HS-27A (cell line): ENCODE measurements around the gene DOCK11.

Source experiments
- DNase-seq: peaks from one replicate; pipeline ENCODE4 v3.0.0-alpha.2; 2012; ENCODE audit warnings: low read depth, missing footprints

The DOCK11 gene

DNA sequence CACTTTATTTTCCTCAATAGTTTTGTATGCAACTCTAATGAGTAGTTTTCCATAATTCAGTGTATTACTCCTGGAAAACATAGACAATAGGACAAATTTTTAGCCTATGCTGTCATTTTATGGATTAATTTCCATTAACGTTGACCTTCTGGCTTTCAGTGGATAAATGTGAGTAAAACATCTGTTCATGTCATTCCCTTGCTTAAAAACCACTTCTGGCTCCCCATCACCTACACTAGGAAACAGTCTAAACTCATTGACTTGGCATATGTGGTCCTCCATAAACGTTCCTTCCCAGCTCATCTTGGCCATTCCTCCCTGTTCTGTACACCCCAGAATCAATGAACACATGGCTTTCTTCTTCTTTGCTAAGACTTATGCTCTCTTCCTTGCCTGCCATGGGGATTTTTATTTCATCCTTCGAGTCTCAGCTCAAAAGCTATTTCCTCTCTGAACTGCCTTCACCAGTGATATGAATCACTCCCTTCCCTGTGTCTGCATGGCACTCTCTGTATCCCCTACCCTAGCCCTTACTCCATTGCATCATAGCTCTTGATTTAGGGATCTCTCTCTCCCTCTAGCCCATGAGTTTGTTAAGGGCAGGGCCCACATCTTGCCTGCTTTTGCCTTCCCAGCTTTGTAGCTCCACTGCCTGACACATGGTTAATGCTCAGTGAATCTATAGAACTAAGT, 34.8 kb downstream of the DOCK11 start:
- no peak for DNase-seq

DNA sequence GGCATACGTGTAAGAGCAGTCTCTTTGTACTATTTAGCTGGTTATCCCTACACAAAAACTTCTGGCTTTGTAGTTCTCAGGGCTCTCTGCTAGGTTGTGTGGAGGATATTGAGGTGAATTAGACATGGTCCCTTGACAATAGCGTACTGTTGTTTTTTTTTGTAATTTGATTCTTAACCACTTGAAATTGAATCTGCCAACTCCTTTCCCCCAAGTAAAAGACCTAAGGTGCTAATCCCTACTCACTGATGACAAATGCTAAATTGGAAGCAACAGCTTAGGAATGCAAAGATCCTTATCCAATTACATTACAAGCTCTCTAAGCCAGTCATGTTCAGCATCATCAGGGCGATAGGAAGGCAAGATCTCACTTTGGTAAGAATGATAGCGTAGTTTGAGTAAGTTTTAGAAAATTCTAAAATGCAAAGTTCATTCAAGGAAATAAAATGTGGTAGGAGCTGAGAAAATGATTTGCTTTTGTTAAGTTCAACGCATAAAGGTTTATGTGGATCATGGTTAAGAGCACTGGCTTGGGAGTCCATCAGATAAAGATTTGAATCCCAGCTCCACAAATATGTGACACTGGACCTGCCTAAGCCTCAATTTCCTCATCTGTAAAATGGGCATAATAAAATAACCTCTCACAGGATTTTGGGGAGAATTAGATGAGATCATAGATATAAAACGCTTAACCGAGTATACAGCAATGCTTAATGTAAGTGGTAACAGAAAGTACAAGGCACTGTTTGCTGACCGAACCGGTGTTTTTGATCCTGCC, 39.3 kb downstream of the DOCK11 start:
- no peak for DNase-seq

DNA sequence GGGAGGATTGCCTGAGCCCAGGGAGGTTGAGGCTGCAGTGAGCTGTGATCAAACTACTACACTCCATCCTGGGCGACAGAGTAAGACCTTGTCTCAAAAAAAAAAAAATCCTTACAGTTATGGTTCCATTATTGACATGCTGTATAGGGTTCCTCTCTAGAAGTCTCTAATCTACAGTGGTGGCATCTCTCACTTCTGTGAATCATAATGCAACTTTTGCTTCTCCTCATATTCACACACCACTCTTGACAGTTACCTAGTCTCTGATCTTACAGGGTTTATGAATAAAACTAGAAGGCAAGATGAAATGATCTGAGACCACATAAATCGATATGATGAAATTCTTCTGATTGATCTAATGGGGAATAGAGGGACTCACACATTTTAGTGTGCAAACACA, 40.6 kb downstream of the DOCK11 start:
- no peak for DNase-seq

DNA sequence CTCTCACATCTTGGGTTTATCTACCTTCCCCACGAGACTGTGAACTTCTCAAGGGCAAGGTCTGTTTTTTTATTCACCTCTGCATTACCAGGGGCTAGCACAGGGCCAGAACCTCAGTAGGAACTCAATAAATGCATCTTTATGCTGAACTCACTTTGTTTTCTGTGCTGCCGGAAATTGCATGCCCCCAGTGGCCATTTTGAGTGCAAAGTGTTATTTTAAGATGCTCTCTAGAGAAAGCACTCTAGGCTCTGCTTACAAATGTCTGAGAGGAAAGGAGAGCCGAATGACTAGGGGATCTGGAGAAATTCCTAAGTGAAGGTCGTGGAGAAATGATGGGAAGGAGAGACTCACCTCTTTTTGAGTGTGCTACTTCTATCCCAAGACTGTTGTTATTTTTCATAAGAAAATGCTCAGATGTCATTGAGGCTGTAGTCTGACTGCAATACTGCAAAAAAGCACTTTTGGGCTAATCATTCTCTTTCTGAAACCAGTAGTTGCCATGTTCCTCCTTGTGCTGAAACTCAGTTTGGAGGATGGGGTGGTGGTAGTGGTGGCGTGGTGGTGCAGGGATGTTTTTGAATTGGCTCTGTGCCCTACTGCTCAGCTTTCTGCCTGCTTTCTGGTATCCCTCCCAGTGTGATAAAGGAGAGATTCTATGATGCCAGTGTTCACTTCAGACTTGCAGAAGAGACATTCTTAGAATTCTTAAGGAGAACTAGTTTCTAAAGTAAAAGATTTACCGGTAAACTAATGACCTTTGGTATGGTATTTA, 41.3 kb downstream of the DOCK11 start:
- no peak for DNase-seq

DNA sequence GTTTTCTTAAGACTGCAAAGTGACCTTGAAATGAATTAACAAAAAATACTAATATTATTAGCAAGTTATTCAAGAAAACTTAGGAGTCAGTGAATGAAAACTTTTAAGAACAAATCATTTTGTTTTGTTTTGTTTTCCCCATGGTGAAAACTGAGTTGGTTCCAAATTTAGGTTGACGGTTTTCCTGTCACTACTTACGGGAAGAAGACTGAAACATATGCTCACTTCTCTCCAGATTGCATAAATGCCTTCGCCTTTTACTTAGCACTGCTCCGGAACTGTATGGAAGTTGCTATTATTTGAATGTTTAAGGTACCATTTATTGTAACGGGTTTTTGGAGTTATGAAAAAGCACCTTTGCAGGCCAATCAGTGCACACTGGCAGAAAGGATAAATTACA, 42.8 kb downstream of the DOCK11 start:
- no peak for DNase-seq

DNA sequence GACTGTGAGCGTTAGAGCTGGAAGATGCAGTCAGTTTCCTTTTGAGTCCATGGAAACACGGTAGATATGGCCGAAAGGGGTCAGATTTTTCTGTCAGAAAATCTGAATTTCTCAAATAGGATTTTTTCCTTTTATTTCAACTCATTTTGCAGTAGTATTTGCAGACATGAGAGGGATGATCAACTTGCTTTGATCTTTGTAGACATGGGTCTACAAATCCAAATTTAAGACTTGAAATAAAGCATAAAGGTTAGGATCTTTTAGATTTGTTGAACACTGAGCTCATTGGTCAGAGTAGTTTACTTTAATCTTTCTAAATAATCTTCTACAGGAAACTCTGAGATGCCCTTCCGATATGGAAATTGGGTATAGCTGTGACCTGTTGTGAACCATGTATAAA, 44.7 kb downstream of the DOCK11 start:
- DNase-seq: no peak

DNA sequence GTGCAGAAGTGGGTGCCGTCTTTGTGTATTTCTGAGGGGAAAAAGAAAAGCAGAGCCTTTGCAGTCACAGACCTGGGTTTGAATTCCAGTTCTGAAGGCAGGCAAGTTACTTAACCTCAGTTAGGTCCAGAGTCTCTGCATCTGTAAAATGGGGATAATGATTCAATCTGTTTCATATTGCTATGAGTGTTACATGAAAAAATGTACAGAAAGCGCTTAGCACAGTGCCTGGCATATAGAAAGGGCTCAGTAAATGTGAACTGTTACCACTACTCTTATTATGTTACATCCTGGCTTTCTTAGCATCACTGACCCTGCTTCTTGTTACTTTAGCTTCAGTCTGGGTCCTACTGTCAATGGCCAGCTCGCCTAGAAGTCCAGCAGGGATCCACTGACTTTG, 45.9 kb downstream of the DOCK11 start:
- DNase-seq: no peak

DNA sequence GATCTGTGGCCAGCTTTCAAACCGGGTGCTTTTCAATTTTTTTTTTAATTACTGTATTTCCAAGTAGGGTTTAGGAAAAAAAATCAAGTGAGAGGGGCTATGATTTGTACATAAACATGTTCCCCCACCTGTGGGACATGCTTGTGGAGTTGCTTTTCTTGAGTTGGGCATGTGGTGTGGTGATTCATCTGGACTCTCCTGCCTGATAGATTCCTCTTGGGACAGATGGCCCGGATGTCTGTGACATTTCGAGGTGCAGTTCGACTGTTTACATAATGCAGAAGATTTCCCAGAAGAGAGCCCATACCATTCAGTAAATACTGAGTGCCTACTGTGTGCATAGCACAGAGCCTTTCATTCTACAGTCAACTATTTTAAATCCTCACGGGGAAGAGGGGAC, 49.9 kb downstream of the DOCK11 start:
- DNase-seq: no peak

DNA sequence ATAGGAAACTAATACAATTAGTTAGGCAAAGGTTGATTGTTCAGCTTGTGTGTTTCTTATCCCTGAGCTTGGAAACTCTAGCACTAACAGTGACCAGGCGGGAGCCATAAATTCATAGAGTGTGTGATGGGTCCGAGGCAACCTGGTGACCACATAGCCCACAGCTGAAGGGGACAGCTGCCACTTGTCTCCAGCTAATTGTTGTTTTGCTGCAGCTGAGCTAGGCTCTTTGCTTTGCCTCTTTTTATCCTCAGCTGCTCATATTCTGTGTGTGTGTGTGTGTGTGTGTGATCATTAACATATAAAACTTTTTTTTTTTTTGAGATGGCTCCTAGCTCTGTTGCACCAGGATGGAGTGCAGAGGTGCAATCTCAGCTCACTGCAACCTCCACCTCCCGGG, 53.2 kb downstream of the DOCK11 start:
- no peak for DNase-seq

DNA sequence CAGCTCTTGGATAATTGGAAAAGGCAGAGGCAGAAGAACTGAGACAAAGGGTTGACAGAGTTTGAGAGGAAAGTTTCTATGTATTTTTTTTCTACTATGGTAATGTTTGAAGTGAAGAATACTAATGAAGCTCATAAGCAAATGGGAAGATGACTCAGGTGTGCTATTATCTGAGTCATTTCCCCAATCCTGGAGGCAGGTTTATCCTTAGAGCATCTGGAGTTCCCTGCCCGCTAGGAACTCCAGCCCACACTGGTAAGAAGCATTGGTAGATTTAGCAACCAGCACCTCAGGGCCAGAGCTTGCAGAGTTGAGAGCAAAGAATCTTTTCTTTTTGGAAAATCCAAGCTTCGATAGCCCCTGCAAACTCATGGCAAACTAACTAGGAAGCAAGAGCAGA, 55.2 kb downstream of the DOCK11 start:
- DNase-seq: no peak

DNA sequence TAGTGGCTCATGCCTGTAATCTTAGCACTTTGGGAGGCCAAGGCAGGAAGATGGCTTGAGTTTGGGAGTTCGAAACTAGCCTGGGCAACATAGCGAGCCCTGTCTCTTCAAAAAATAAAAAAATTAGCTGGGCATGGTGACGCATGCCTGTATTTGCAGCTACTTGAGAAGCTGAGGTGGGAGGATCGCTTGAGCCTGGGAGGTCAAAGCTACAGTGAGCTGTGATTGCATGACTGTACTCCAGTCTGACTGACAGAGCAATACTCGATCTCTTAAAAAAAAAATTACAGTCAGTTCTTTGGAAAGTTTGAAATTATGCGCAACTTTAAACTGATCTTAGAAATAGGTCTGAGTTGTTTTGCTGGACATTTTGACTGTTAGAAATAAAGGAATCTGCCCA, 55.8 kb downstream of the DOCK11 start:
- DNase-seq: no peak

DNA sequence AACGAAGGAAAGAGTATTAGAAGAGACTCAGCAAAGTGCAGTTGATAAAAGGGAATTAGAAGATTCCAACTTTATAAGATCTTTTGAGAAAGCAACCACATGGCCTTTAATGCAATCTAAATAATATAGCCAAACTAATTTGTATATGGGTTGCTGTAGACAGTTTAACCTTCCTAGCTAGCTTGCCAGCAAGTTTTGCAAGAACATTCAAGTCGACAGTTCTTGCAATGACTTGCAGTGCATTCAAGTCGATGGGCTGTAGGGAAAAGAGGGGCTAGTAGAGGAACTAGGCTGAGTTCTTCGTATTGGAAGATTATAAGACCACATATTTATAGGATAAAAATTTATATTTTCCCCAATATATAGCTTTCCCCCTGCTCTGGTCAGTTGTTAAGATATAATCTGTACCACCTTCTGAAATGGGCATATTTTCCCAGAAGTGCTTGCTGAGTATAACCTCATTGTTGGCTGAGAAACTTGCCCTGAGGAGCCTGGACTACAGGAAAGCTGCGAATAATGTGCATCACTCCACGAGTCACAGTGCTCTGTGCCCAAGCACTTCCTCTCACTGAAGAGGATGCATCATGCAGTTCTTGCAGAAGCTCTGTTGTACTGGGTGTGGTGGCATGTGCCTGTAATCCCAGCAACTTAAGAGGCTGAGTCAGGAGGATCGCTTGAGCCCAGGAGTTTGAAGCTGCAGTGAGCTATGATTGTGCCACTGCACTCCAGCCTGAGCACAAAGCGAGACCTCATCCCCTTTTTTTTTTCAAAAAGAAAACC, 56.7 kb downstream of the DOCK11 start:
- no peak for DNase-seq

DNA sequence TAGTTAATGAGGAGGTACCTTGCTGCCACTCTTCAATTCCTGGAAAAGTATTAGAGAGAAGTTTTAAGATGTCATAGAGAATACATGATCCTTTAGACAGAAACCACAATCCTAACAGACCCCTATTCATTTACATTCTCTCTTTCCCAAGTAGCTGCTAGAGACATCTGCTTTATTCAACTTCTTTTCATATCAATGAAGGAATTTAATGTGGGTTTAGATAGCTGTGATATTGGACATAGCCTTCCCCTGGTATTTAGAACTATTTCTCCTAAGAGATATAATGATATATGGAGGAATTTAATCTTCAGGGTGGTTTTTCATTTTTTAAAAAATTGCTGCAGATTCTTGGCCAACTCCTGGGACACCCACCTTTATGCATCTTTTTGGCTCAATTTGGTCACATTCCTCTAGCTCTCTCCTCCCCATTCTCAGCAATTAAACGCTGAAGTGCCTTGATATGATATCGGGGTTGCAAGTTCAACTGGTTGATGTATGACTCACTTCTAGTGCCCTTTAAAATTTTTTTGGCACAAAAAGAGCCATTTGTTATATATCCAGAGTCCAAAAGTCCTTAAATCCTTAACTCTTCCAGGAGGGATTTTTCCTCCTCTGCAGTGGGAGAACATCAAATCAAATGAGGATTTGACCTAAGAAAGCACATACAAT, 57.6 kb downstream of the DOCK11 start:
- no peak for DNase-seq

DNA sequence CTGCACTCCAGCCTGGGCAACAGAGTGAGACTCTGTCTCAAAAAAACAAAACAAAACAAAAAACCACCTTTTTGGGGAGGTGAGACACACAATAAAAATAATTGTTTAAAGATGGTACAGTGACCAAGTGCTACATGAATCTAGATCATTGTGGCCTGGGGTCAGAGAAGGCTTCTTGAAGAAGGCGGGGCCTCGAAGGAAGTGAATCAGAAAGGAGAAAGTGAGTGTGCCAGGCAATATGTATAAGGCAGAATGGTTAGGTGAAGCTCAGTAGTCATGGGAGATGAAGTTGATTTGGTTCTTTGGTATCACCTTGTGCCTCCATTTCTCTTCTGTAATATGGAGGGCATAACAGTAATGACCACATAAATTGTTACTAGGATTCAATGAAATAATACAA, 58.9 kb downstream of the DOCK11 start:
- DNase-seq: no peak

DNA sequence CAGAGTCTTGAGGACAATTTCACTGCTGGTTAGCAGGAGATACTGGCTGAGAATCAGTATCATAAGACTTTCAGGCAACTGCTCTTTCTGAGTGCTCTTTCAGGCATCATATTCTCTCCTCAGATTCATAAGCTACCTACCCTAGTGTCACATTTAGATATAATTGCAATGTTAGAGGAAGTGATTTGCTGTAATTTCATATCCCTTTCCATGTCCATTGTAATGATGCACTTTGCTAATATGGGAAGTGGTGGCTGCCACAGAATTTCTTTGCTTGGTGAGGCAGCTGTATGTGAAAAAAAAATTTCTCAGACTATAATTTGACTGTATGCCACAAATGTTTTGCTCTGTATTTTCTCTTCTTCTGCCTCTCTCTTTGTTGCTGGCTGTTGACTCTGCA, 63.3 kb downstream of the DOCK11 start:
- DNase-seq: no peak

DNA sequence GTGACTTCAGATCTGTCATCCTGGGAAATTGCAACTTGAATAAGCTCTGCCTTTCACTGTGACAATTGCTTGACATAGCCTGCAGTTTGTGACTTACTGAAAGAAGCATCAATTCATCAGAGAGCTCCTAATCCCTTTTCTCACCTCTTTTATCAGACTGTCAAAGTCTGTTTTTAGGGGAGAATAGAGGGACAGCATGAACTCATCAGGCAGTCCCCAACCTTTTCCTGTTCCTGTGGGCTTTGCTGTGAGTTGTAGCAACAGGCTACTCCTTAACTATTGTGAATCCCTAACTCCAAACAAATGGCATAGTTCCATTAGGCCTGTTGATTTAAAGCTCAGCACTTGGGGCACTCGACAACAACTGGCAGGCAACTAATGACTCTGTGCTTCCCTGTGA, 64.9 kb downstream of the DOCK11 start:
- no peak for DNase-seq

DNA sequence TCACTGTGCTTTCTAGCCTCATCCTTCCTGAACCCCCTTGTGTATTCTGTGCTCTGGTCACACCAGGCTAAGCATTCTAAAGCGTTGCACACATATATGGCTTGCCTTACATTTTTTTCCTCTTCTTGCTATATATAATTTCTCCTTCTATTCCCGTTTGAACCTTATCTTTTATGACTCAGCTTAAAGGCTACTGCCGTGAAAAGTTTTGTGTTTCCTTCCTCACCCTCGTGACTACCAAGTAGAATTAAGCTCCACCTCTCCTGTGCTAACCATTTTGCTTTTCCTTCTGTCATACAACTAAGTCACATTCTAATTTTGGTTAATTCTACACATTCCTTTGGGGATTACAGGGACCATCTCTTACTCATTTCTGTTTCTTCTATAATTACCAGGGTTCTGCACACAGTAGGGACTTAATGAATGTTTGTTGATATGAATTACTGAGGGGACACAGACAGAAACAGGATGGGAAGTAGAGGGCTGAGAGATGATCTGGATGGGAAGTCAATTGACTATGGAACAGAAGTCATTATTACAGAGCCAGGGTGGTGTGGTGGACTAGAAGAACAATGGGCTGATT, 67.1 kb downstream of the DOCK11 start:
- no peak for DNase-seq

DNA sequence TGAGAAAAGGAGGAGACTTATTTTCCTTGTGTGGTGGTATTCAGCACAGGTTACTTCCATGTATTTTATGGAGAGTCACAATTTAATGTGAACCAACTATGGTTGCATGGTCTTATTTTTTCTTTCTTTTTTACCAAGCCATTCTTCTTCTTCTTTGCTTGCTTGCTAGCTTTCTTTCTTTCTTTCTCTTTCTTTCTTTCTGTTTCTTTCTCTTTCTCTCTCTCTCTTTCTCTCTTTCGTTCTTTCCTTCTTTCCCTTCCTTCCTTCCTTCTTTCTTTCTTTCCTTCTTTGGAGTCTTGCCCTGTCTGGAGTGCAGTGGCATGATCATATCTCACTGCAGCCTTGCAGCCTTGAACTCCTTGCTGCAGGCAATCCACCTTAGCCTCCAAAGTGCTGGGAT, 68.9 kb downstream of the DOCK11 start:
- DNase-seq: no peak

DNA sequence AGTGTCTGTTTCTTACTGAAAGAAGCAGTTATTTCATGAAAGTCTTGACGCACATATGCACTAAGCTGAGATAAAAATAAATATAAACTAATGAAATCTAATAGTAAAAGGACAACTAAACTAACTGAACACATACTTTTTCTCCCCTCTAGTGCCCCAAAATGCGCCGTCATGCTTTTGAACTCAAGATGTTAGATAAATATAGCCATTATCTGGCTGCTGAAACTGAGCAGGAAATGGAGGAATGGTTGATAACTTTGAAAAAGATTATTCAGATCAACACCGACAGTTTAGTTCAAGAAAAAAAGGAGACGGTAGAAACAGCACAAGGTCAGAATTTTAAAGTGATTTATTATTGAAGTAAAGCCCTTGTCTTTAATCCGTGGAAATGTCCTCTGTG, 70.2 kb downstream of the DOCK11 start:
- no peak for DNase-seq

DNA sequence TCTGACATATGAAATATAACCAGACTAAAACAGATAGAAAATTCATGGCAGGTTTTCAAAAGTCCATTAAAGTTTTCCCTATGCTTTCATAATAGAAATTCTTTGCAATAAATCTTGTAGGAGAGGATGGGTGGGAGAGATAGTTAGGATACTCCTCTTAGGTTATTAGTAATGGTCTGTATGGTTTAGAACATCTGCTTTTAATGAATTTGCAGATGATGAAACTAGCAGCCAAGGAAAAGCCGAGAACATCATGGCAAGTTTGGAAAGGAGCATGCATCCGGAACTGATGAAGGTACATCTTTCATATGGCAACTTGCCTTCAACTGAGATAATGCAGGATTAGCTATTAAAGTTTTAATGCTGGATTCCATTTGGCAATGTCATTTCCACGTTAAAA, 70.7 kb downstream of the DOCK11 start:
- no peak for DNase-seq

DNA sequence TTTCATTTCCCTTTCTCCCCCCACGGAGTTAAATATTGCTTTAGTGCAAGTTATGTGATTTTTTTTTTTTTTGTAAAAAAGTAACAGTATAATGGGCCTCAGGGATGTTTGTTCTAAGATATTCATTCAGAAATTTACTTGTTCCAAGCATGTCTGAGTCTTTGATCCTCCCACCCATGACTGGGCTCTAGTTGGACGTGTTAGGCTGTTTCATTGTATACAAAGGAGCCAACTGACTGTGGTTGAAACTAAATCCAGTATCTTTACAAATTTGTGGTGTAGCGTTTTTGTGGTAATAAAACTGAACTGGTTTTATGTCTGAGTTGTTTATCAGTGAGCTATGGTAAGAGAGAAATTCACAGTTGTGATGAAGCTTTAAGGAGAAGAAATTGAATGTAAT, 74.1 kb downstream of the DOCK11 start:
- no peak for DNase-seq
